Measurements from ENCODE around the gene RRH.
"Not testable (repeated sequence)": the region's sequence is repeated elsewhere in the genome, so short reads cannot be mapped to it uniquely, and the experiment has no call there.

RRH gene

GRCh38 chr4:109827672-109828071 lies at the start of gene RRH:
Gene RRH (plus strand): TSS chr4:109827972. CDS start chr4:109828028, 56 bp downstream.
- no peak for DNase-seq

GRCh38 chr4:109782092-109782491 lies 45.7 kb upstream of the RRH start:
- DNase-seq: not testable (repeated sequence)

GRCh38 chr4:109786846-109787245 lies 40.9 kb upstream of the RRH start:
- DNase-seq: no peak

- no peak for DNase-seq
These were observed 40.0 kb upstream of the RRH start for GRCh38 chr4:109787807-109788206.

GRCh38 chr4:109795059-109795458 lies 32.7 kb upstream of the RRH start:
- no peak for DNase-seq

- DNase-seq: no peak
These were observed 28.9 kb upstream of the RRH start for GRCh38 chr4:109798866-109799265.

- DNase-seq: no peak
These were observed 26.5 kb upstream of the RRH start for GRCh38 chr4:109801099-109801789.

- no peak for DNase-seq
These were observed 25.9 kb upstream of the RRH start, which contains the start of gene CFI for GRCh38 chr4:109801895-109802319. Gene CFI (minus strand): TSS chr4:109801999. CDS start chr4:109801971, 28 bp downstream.

- DNase-seq: peak; percentile 59
These were observed 23.7 kb upstream of the RRH start for GRCh38 chr4:109803924-109804571.

- no peak for DNase-seq
These were observed 18.1 kb upstream of the RRH start for GRCh38 chr4:109809655-109810054.

GRCh38 chr4:109810552-109811387 lies 17.0 kb upstream of the RRH start:
- DNase-seq: no peak

GRCh38 chr4:109811707-109812106 lies 16.1 kb upstream of the RRH start:
- no peak for DNase-seq

GRCh38 chr4:109815151-109816081 lies 12.4 kb upstream of the RRH start, which contains the start of gene GAR1:
Gene GAR1 (plus strand): TSS chr4:109815762. CDS start chr4:109816165, 403 bp downstream.
- peak; percentile 98 for DNase-seq

GRCh38 chr4:109816082-109816442 lies 11.7 kb upstream of the RRH start:
- peak; percentile 64 for DNase-seq

- DNase-seq: no peak
These were observed 10.9 kb upstream of the RRH start for GRCh38 chr4:109816894-109817293.

- DNase-seq: no peak
These were observed 9.5 kb upstream of the RRH start for GRCh38 chr4:109818268-109818667.

- DNase-seq: no peak
These were observed 7.2 kb upstream of the RRH start for GRCh38 chr4:109820563-109820962.

GRCh38 chr4:109821185-109821584 lies 6.6 kb upstream of the RRH start:
- DNase-seq: no peak

GRCh38 chr4:109826719-109827118 lies 1.1 kb upstream of the RRH start:
- DNase-seq: no peak

GRCh38 chr4:109833756-109834155 lies 6.0 kb downstream of the RRH start:
- no peak for DNase-seq

GRCh38 chr4:109836985-109837384 lies 9.2 kb downstream of the RRH start:
- DNase-seq: no peak

GRCh38 chr4:109846395-109847098 lies 18.8 kb downstream of the RRH start:
- no peak for DNase-seq

All from islet precursor cell (in vitro differentiated cells).